ENCODE measurements around the gene GARNL3.

- no peak for TF ChIP-seq CTCF (IDR thresholded peaks at IDR 0.05)
- no peak for TF ChIP-seq POLR2A (IDR thresholded peaks at IDR 0.05)
Measured at GRCh38 chr9:127269449-127269848, 4.9 kb downstream of the GARNL3 start.

Measured in right lobe of liver (tissue), 4 donors.